HG03066 (cell line): ENCODE data around the gene KLHL5.
A peak's percentile ranks its signal among the peaks of the same experiment; 100 is the strongest.
"Not testable (repeated sequence)": the region's sequence is repeated elsewhere in the genome, so short reads cannot be mapped to it uniquely, and the experiment has no call there.

Experiments used
- ATAC-seq: cut with Tn5 transposase; IDR thresholded peaks from one replicate; pipeline ENCODE4 v1.9.1; 2021; ENCODE audit warnings: low read depth; ENCODE audit not compliant: unreplicated experiment

KLHL5 gene, protein sequence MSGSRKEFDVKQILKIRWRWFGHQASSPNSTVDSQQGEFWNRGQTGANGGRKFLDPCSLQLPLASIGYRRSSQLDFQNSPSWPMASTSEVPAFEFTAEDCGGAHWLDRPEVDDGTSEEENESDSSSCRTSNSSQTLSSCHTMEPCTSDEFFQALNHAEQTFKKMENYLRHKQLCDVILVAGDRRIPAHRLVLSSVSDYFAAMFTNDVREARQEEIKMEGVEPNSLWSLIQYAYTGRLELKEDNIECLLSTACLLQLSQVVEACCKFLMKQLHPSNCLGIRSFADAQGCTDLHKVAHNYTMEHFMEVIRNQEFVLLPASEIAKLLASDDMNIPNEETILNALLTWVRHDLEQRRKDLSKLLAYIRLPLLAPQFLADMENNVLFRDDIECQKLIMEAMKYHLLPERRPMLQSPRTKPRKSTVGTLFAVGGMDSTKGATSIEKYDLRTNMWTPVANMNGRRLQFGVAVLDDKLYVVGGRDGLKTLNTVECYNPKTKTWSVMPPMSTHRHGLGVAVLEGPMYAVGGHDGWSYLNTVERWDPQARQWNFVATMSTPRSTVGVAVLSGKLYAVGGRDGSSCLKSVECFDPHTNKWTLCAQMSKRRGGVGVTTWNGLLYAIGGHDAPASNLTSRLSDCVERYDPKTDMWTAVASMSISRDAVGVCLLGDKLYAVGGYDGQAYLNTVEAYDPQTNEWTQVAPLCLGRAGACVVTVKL

DNA sequence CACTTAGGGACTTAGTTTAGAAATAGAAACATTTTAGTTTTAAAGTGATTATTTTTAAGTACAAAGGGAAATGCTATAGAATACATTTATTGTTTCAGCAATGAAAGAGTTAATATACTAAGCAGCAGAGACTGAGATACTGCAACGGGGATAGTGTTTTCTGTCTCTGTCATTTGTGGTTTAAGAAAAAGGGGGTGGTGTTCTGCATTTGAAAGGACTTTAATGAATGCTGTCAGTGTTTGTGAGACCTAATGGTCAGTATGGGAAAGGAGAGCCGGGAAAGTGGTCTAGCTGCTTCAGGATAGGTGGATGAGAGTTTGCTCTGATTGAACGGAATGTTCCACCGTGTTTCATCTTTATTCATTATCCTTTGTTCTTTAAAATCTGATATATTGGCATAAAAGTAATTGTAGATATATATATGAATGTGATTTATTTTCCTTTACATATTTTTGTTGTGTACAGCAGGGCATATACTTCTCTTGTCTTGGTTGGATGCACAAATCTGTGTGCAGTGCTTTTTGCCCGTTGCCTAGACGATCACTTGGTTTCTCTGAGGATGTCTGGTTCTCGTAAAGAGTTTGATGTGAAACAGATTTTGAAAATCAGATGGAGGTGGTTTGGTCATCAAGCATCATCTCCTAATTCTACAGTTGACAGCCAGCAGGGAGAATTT, at the start of gene KLHL5:
Gene KLHL5, plus strand, starts transcription at position 139 of the 676 bp plus-strand sequence. Its CDS starts 421 bp downstream, at position 560.
- ATAC-seq: no peak

DNA sequence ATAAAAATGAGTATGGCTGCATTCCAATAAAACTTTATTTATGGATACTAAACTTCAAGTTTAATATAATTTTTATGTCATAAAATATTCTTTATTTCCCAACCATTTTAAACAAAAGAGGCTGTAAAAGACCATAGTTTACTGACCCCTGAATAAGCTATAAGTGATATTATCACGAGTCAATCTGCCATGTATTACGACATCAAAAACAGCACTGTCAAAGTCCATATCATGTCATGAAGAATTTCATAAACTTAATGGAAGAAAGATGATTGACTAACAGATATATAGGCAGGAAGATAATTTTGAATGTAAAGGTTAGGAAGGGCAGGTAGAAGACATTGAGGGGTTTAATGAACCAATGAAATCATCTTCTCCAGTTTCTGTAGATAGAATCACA, 48.0 kb upstream of the KLHL5 start:
- no peak for ATAC-seq

DNA sequence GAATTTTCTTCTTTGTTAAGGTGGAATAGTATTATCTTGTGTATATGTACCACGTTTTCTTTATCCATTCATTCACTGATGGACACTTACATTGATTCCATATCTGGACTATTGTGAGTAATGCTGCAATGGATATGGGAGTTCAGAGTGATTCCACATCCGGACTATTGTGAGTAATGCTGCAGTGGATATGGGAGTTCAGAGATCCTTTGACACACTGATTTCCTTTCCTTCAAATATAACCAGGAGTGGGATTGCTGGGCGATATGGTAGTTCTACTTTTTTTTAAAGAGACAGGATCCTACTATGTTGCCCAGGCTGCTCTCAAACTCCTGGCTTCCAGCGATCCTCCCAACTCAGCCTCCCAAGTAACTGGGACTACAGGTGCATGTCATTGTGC, 41.9 kb upstream of the KLHL5 start:
- no peak for ATAC-seq

DNA sequence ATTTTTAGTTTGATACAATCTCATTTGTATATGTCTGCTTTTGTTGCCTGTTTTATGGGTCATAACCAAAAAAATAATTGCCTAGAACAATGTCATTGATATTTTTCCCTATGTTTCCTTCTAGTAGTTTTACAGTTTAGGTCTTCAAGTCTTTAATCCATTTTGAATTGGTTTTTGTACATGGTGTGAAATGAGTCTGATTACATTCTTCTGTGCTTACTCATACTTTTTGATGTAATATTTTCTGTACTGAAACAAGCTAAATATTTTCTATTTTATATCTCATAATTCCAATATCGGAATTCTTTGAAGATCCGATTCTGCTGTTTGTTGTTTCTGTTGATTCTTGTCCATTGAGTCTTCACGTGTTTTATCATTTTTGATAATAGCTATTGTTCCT, 40.4 kb upstream of the KLHL5 start:
- ATAC-seq: no peak

DNA sequence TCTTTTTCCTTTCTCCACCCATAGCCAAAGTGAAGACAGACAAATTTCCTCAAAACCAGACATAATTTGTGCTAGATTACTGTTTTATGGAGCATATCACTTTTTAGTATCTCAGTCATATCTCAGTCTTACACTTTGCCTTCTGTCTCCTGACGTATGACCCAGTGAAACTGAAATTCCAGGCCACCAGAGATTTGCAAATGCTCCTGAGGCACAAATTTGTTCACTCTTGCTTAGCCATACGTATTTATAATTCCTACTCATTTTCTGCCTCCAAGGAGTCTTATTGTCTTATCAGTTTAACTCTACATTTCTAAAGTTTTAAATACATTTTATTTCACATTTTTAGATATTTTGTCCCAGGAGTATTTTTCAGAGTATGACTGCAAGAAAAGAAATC, 39.8 kb upstream of the KLHL5 start:
- ATAC-seq: no peak

DNA sequence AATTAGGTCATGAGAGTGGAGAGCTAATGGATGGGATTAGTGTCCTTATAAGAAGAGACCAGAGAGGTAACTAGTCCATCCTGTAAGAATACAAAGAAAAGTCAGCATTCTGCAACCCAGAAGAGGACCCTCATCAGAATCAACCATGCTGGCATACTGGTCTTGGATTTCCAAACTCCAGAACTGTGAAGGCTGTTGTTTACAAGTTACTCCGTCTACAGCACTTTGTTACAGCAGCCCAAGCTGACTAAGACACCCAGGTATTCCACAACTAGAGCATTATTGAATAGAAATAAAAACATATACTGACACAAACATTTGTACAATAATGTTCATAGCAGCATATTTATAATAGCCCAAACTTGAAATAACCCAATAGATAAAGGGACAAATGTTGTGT, 39.0 kb upstream of the KLHL5 start:
- ATAC-seq: no peak

DNA sequence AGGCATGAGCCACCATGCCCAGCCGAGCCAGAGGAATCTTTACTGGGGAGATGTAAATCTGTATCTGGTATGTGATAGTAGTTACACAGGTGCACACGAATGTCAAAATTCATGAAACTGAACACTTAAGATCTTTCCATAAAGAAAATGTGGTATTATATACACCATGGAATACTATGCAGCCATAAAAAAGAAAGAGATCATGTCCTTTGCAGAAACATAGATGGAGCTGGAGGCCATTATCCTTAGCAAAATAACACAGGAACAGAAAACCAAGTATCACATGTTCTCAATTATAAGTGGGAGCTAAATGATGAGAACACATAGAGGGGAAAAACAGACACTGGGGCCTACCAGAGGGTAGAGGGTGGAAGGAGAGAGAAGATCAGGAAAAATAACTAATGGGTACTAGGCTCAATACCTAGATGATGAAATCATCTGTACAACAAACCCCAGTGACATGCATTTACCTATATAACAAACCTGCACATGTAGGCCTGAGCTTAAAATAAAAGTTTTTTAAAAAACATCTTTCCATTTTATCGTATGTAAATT, 37.6 kb upstream of the KLHL5 start:
- no peak for ATAC-seq

DNA sequence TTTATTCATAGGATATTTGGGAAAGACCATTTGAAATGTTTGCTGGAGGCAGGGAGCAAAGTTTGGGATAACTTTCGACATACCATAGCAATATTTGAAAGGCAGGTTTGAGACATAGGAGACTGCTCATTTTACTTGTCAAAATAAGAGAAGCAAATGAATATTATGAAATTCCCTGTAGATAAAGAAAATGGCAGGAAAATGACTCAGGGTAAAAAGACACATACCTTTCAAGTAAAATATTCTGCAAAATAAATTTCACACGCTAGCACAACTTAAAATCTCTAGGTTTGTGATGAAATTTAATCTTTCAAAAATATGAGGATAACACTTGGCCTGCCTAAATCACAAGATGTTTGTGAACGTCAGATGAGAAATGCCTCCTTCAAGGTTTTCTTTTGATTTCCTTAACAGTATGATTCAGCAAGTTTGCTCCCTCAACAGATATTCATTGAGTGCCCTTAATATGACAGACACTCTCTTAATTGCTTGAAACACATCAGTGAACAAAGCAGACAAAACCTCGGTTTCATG, 36.4 kb upstream of the KLHL5 start:
- no peak for ATAC-seq

DNA sequence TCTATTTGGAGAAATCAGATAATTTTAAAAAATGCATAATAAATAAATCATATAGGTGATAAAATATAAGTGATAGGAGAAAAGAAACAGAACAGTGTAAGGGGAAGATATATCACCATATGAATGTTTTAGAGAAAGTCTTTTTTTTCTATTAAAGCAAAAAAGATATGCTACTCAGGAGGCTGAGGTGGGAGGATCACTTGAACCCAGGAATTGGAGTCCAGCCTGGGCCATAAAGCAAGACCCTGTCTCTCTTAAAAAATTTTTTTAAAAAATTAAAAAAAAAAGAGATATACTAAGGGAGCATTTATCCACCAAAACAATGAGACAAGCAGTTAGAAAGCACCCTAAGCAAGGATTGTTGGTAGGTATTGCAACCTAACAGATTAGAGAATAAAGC, 35.9 kb upstream of the KLHL5 start:
- no peak for ATAC-seq

DNA sequence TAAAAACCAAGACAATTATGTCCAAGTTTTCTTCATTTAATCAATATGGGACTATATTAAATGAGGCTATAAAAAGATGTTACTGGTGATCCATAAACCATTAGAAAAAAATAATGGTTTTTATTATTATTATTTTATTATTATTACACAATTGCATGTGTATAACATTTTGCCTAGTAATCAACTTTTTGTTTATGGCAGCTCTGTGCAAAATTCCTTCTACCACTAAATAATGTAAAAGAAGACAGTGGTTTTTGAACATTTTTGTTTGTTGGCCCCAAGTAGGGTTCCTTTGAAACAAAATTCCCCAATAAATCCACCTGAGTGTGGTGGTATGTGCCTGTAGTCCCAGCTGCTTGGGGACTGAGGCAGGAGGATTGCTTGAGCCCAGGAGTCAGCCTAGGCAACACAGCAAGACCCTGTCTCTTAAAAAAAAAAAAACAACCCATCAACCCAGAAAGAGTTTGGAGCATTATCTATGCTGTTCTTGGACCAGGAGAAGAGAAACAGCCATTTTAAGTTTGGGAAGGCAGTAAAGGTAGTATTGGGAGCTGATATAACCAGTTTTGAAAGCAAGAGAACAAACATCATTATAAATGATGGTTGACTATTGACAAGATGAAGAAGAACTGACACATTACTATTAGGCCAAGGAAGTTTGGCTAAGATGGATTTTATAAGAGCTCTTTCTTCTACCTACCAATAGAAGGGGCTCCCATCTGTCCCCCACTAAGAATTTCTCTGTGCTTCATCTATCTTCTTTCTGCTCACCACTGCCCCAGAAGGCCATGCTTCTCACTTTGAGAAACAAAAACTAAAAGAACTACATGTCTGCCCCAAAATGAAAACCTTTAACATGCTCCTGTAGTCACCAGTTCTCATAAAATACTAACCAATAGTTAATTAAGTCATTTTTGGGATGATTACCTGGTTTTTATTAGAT, 32.0 kb upstream of the KLHL5 start:
- ATAC-seq: no peak

DNA sequence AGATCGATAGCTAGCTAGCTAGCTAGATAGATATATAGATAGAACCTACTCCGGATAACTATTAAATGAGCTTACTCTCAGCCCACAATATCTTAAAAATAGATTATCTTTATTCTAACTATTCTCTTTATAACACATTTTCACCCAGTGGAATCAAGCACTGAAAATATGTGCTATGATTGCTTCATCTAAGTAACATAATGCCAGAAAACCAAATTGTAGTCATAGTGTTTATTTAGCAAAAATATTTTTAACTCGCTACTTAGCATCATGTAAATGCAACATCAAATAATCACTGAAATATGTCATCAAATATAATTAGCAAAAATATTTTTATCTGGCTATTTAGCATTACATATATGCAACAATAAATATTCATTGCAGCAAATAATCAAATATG, 31.3 kb upstream of the KLHL5 start:
- ATAC-seq: no peak

DNA sequence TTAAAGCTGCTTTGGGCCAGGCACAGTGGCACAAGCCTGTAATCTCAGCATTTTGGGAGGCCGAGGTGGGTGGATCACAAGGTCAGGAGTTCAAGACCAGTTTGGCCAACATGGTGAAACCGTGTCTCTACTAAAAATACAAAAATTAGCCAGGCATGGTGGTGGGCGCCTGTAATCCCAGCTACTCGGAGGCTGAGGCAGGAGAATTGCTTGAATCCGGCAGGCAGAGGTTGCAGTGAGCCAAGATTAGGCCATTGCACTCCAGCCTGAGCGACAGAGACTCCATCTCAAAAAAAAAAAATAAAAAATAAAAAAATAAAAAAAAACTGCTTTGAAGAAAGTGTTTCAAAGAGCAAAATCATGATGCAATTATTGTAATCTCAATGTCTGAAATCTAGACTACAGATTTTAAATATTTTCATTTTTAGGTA, 30.4 kb upstream of the KLHL5 start:
- ATAC-seq: not testable (repeated sequence)

DNA sequence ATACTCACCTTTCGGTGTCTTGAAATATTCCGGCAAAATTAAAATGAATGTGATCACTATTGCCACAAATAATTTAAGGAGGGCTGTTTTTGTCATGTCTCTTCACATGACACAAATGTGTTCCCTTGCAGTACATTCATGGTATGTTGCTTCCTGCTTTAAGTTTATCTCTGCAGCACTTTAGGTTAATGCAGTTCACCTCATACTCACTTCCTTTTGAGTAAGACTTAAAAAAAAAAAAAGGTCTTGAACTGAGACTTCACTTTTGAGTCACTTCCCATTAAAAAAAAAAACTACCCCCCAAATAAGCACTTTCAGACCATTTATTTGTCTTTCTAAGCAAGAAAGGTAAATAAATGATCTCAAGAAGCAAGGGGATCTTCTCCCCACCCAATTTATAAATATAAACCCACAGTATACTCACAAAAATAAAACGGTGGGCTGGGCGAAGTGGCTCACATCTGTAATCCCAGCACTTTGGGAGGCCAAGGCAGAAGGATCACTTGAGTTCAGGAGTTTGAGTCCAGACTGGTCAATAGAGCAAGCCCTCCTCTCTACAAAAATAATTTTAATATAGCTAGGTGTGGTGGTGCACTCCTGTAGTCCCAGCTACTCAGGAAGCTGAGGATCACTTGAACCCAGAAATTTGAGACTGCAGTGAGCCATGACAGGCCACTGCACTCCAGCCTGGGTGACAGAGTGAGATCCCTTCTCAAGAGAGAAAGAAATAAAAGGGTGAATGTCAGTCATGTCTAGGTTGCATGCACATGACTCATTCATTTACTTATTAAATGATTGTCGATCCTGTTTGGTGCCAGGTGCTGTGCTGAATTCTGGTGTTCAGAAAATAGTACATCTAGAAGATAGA, 29.6 kb upstream of the KLHL5 start, which contains the start of gene TMEM156:
Gene TMEM156, minus strand, starts transcription at position 192 of the 868 bp plus-strand sequence. Its CDS starts 96 bp downstream, at position 96.
- peak; percentile 68 for ATAC-seq

DNA sequence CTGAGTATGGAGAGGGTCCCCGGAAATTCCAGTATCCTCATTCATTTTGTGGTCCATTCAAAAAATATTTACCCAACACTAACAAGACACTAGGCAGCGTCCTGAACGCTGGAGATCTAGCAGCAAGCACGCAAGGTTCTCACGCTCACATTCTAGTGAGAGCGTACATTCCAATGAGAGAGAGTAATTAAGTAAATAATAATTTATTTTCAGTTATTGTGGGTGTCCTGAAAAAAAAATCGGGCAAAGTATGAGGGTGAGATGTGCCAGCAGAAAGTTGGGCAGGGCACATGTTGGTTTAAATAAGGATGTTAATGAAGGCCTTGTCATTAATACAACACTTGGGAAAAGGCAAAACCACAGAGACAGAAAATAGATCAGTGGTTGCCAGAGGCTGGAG, 25.9 kb upstream of the KLHL5 start:
- no peak for ATAC-seq

DNA sequence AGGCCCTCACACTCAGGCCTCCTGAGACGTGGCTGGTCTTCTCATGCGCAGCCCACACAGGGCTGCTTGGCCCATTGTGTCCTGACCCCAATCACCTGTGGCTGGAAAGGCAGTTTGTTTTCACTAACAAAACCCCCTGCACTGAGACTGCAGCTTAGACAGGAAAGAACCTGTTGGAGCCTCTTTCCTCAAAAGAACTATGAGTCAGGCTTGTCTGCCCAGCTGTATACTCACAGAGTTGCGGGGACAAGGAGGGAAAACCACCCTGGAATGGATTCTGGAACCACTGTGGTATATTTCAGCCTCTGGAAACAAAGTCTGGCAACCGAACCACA, 24.6 kb upstream of the KLHL5 start:
- ATAC-seq: no peak

DNA sequence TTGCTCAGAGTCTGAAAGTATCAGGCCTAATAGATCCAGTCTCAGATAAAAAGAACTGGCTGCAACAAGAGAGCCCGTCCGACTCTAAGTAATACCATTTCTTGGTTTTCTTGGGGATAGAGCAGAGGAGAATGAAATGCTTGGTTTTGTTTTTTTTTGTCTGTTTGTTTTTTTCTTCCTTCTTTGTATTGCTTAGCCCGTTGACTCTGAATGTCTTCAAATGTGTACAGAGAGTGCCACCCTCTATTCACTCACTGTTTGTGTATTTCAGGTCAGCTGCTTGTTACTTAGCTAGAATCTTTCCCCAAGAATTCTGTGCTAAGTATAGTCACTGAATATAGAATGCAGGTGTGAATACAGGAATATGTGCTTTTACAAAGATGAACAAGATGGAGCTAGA, 24.1 kb upstream of the KLHL5 start:
- ATAC-seq: no peak

DNA sequence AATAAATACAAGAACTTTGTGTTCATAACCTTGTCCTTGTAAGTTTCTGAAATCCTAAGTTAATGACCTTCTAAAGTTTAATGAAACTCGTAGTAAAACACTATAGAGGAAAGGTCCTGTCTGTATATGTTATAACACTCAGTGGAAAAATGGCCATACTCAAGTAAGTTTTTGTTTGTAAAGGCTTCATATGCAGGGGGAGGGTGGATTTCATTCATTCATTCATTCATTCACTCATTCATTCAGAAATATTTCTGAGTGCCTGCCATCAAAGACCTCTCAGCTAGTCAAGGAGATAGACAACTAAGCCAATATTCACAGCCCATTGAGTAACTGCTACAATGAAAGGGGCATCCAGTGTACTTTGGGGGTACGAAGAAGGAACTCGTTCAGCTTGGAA, 22.9 kb upstream of the KLHL5 start:
- ATAC-seq: no peak

DNA sequence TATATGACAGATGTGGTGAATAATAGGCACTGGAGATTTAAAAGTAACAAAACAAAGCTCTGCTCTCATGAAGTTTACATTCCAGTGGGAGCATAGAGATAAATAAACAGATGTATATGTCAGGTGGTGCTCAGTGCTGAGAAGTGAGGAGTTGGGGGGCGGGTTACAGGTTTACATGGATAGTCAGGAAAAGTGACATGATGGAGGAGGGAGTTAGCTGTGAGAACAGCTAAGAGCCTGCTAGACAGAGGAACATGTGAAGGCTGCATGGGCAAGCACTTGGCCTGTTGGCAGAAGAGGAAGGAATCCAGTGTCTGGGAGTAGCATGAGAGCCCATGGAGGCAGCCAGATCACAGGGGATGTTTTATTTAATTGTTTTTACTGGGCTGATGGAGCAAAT, 19.7 kb upstream of the KLHL5 start:
- ATAC-seq: no peak
